ENCODE data around the gene ETF1.

- TF ChIP-seq EP300 (IDR thresholded peaks at IDR 0.05; ENCODE audit: low read depth), result no peak
- TF ChIP-seq, protein P1, sequence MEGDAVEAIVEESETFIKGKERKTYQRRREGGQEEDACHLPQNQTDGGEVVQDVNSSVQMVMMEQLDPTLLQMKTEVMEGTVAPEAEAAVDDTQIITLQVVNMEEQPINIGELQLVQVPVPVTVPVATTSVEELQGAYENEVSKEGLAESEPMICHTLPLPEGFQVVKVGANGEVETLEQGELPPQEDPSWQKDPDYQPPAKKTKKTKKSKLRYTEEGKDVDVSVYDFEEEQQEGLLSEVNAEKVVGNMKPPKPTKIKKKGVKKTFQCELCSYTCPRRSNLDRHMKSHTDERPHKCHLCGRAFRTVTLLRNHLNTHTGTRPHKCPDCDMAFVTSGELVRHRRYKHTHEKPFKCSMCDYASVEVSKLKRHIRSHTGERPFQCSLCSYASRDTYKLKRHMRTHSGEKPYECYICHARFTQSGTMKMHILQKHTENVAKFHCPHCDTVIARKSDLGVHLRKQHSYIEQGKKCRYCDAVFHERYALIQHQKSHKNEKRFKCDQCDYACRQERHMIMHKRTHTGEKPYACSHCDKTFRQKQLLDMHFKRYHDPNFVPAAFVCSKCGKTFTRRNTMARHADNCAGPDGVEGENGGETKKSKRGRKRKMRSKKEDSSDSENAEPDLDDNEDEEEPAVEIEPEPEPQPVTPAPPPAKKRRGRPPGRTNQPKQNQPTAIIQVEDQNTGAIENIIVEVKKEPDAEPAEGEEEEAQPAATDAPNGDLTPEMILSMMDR (IDR thresholded peaks at IDR 0.05), result no peak
Observed at GRCh38 chr5:138543730-138544104, 681 bp upstream of the ETF1 start.
